NCI-H2227 (cell line): Measurements from ENCODE around the gene ADA.
"Not testable (repeated sequence)": the region's sequence is repeated elsewhere in the genome, so short reads cannot be mapped to it uniquely, and the experiment has no call there.

ENCODE experiments used
- DNase-seq: peaks from one replicate; lab custom pipeline; 2025; ENCODE audit not compliant: unreplicated experiment; lab: John Stamatoyannopoulos, UW

Gene ADA

DNA sequence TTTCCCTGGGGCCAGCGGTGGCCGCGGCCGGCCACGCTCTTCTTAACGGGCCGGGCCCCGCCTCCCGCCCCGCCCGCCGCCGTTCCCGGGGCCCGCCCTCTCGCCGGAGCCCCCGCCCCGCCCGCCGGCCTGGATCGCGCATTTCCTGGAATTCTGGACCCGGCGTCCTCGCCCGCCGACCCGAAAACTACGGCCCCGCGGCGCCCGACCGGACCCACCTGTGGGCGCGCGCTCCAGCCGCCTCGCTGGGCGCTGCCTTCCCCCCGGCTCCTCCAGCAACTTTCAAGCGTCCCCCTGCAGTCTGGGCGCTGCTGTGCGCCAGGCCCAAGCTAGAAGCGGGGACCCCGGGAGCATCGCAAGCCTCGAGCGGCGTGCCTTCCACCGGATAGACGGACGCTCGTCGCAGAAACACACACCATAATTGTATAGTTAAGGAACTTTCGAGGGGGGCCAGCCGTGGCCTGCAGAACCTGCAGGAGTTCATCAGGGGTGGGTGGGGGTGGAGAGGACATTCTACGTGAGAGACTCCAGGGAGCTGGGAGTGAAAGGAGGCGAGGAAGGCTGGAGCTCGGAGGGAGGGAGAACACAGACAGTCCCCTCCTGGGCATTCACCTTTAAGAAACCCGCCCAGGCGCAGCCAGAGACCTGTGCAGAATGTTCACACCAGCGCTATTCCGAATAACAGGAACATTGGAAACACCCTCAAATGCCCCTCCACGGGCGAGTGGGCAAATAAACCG is at the start of gene ADA:
Gene ADA, minus strand, starts transcription at position 16 of the 740 bp plus-strand sequence. CDS start 92 bp downstream, outside the sequence.
- DNase-seq: peak; percentile 74

DNA sequence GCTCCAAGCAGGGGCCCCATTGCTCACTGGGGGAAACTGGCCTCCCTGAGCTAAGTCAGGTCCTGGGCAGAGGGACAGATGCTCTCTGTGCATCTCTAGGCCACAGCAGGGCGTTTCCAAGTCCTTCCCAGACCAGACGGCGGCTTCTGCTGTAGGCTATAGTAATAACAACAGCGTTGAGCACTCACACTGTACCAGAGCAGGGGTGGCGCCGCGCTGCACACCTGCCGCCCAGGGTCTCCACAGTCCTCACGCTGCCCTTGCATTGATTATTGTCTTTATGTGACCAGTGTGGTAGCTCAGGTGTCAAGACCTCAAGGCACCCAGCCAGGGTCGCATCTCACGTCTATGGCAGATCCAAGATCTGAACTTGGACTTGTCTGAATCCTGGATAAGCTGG is 48.8 kb upstream of the ADA start:
- DNase-seq: peak; percentile 37

DNA sequence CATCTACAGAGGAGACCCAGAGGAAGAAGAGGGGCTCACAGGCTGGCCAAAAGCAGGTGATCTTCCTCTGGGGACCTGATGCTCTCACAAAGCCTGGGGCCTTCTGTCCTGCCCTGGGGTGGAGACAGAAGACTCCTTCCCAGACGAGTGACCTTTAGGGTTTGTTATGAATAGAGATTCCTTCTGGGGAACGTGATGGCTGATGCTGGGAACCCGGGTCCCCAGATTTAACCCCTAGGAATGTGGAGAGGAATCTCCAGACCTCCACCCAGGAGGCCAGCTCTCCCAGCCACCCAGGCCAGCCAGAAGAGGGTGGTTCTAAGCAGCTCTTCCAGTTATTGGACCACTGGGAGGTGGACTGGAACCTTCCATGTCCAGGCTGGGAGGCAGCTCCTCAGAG is 46.9 kb upstream of the ADA start:
- DNase-seq: no peak

DNA sequence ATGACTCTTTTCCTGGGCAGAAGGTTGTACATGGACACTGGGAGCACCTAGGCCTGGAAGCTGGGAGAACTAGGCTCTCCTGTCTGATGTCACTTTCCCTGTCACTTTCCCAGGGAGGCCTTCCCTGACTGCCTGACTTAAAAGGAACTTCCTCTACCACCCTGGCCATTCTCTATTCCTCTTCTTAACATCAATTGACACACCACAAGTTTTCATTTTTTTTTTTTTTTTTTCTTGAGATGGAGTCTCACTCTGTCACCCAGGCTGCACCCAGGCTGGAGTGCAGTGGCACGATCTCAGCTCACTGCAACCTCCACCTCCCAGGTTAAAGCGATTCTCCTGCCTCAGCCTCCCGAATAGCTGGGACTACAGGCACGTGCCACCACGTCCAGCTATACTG is 45.5 kb upstream of the ADA start:
- DNase-seq: not testable (repeated sequence)

DNA sequence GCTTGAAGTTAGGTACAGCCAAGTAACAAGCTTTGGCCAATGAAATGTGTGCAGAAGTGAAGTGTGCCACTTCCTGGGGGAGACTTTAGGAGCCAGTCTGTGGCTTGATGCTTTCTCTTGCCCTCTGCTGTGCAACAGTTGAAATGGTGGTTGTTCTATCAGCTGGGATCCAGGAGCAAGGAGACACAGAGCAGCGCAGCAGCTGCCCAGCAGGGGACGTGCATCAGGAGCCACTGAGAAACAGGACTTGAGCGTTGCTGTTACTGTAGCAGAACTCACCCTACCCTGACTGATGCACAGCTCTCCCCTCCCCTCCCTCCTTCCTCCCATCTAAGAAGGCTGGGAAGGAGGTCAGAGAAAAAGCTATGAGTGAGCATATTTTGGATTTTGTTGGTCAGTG is 44.8 kb upstream of the ADA start:
- no peak for DNase-seq

DNA sequence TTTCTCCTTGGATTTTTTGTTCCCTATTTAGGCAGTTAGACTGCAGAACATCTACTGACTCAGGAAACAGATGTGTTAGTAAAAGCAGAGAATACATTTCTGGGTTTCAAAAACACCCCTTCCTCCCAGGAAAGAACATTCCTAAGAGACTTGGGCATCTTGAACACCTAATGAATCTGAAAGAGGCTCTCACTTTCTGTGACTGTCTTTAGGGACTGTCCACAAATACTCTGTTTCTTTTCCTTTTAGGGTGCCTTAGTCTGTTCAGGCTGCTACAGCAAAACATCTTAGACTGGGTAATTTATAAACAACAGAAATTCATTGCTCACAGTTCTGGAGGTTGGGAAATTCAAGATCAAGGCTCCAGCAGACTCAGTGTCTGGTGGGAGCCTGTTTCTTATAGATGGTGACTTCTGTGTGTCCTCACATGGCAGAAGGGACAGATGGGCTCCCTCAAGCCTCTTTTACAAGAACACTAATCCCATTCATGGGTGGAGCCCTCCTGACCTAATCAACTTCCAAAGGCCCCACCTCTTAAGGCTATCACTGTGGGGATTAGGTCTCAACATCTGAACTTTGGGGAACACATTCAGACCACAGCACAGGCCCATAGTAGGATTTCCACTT is 44.3 kb upstream of the ADA start:
- no peak for DNase-seq

DNA sequence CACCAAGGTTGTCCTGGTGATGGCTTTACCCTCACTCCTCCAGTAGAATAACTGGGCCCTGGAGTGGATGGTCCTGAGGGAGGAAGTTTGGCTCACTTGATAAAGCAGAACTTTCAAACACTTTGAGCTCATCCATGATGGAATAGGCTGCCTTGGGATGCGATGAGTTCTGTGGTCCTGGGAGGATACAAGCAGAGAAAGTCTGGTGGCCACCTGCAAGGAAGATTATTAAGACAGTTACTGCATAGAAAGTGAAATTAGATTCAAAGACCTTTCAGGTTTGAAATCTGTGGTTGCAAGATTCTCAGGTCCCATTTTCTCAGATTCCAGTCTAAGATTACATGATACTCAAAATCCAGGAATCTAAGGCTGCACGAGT is 43.8 kb upstream of the ADA start:
- no peak for DNase-seq

DNA sequence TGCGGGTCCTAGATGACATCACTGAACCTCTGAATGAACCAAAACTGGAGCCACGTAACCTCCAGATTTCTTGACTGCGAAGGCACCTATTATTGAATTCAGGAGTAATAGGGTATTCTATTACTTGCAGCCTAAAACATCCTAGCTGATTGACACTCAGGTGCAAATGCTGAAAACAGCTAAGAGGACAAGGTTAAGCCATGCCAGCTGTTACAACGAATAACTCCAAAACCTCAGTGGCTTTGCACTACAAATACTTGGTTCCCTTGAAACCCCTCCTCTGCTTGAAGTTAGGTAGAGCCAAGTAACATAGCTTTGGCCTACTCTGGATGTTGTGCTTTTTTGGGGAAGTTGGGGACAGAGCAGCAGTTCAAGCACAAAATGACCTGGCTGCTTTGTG is 42.7 kb upstream of the ADA start:
- DNase-seq: no peak

DNA sequence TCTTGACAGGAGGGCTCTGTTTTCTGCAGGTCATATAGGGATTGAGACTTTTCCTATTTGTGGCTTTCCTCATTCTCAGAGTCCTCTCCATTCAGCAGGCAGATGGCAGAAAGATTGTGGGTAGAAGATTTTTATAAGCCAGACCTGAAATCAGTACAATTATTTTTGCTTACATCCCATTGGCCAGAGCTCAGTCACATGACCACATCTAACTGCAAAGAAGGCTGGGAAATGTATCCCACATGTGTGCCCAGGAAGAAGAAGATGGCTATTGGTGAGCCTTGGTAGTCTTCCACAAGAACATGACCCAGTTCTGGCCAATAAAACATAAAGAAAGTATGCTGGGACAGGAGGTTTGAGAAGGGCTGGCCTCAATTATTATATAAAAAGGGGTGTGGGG is 42.1 kb upstream of the ADA start:
- DNase-seq: no peak

DNA sequence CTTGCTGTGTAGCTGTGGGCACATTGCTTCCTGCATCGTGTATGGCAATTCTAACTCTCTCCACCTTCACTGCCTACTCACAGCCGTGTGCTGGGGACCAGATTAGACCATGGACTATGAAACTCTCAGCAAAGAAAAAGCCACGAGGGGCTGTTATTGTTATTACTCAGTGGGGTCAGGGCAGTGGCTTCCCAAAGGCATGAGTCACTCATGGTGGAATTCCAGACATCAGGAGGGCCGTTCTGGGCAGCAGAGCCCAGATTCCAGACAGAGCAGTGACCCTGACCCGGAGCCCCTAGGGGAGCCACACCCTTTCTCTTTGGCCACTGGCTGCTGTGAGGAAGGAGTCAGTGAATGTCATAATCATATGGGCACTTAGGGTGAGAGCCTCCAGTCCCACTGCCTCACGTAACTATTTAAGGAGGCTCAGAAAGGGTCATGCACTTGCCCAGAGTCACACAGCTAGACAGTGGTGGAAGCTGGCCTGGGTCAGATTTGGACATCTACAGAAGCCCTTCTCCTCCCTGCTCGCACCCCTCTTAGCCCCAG is 41.5 kb upstream of the ADA start:
- no peak for DNase-seq

DNA sequence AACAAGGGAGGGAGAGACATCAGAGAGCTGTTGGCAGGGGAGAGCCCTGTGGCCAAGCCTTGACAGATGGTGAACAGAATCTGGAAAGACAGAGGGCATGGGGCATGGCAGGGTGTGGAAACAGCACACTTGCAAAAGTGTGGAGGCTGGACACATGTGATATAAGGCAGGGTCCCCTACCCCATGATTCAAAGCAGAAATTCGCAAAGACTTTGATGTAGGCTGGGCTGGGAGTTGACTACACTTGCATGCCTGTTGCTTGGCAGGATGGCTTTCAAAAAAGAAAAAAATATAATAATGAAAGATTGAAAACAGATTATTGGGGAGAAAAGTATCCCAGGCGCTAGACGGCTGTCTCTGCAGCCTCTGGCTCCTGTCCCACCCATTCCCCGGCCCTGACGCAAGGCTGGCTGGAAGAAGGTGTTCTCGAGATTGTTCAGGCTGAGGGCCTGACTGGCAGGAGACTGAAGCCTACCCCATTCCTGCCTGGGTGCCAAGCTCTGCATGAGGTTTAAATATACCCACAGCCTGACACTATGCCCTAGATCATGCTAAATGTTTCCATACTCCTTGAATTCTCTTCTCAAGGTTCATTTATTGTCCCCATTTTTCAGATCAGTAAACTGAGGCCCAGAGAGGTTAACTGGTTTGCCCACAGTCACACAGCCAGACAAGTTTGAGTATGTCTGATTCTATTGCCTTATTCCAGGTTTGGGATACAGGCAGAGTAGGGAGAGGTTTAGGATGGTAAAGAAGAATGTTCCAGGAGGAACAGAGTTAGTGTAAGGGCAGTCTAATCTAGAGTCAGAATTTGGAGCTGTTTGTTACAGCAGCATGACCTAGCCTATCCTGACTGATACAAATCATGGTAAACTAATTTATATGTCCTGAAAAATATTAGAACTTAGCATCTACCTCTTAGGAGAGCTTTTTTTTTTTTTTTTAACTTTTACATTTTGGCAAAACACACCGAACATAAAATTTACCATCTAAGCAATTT is 40.2 kb upstream of the ADA start:
- no peak for DNase-seq

DNA sequence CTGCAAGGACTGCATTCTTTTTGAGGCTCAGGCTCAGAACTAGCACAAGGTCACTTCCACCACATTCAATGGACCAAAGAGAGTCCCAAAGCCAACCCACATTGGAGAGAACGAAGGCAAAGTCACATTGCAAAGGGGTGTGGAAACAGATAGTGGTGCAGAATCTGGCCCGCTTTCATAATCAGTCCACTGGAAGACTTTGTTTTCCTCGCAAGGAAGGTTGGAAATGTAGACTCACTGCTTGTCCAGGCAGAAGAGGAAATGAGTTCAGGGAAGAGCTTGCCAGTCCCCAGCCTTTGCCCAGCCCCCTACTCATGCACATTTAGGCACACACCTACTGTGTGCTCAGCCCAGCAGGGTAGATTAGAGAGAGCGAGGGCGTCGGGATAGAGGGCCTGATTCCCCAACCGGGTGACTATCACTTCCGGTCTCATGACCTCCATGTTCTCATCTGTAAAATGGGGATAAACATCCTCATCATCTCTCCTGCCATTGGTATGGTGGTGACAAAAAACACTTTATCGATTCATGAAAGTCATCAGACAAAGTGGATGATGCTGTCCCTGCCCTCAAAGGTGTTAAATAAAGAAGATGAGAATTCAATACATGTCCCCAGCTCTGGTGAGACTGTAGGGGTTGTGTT is 39.4 kb upstream of the ADA start:
- no peak for DNase-seq

DNA sequence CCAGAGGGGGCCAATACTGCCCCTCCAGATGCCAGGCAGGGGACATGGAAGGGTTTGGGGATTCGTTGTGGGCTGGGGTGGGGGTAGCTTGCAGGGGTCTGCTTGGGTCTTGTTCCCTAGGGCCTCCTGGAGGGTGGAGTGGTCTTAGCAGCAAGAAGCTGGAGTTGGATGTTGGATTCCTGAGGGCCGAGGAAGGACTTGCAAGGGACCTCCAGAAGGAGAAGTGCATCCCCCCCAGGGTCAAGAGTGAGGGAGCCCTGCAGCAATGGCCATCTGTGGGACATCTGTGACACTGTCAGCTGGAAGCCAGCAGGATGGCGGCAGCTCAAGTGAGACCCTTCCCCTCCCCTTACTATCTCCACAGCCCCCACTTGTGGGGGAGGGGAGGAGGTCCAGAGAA is 38.3 kb upstream of the ADA start:
- no peak for DNase-seq

DNA sequence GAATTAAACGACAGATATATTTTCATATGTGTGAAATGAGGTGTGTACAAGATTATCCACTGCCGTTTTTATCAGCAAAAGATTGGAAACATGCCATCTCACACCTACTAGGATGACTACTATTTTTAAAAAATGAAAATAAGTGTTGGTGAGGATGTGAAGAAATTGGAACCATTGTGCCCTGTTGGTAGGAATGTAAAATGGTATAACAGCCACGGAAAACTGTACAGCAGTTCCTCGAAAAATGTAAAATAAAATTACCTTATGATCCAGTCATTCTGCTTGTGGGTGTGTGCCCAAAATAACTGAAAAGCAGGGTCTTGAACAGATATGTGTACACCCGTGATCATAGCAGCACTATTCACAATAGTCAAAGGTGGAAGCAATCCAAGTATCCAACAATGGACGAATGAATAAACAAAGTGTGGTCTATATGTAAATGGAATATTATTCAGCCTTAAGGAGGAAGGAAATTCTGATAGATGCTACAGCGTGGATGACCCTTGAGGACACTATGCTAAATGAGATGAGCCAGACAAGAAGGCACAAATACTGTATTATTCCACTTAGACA is 36.6 kb upstream of the ADA start:
- no peak for DNase-seq

DNA sequence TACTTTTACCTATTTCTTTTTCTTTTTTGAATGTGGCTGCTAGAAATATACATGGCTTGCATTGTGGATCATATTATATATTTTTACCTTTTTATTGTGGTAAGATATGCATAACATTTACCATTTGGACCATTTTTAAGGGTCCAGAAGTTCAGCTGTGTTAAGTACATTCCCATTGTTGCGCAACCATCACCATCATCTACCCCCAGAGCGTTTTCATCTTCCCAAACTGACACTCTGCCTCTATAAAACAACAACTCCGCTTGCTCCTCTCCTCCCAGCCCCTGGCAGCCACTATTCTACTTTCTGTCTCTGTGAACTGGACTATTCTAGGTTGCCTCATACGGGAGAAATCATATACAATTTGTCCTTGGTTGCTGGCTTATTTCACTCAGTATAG is 35.4 kb upstream of the ADA start:
- DNase-seq: no peak

DNA sequence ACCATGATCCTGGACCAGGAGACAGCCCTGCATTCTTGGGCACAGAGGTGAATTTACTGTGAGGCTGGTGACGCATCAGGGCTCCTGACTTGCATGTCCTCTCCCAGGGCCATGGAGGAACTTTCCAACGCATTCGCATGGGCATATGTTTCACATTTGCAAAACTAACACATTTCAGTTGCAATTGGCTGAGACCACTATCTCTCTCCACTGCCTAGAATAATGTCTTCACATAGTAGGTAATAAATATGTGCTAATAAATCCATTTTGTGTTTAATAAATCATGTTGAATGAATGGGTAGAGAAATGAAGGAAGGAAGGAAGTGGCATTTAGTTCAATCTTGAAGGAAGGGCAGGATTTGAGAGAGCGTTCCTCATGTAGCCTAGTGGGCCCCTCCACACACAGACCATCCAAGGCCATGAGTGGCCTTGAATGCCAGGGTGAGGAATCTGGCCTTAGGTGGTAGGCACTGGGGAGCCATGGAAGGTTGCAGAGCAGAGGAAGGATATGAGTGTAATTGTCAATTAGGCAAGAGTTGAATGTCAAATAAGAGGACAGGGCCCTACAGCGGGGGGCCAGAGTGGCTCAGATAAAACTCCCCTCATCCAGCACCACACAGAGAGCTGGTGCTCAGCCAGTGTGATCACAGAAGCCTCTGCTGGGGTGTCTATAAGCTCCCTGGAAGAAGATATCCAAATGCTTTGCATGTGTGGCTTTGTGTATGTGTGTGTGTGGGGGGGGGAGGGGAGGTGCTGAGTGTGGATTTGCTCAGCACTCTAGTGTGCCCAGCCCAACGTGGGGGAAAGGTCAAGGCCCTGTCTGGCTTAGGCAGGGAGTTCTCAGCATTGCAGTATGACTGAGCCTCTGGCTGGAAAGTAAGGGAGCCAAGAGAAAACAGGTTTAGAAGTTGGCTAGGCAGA is 32.8 kb upstream of the ADA start:
- no peak for DNase-seq

DNA sequence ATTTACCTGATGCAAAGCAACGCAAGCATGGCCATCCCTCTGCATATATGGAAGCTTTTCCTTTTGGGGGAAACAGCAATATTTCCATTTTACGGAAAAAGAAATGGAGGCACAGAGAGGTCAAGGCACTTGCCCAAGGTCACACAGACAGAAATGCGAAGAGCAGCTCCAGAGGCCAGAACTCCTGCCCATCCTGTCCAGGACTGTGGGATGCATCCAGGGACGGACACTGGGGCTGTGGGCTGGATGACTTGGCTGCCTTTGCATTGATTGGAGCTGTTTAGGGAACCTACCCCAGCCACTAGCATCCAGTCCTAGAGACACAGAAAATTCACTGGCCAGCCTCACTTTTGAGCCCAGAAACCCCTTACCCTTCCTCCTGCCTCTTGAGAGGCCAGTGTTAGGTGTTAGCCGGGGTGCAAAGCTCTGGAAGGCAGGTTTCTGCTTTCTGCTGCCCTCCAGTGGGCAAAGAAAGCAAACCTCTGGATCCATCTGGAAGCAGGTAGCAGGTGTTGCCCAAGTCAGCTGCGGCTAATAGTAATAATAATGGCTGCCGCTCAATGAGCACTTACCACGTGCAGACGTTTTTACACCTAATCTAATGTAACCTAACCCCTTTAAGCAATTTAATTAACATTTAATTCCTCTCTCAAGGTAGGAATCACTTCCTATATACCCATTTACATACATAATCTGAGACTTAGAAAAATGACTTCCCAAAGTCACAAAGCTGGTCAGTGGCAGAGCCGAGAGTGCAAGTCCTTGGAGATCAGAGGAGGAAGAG is 32.0 kb upstream of the ADA start:
- peak; percentile 23 for DNase-seq

DNA sequence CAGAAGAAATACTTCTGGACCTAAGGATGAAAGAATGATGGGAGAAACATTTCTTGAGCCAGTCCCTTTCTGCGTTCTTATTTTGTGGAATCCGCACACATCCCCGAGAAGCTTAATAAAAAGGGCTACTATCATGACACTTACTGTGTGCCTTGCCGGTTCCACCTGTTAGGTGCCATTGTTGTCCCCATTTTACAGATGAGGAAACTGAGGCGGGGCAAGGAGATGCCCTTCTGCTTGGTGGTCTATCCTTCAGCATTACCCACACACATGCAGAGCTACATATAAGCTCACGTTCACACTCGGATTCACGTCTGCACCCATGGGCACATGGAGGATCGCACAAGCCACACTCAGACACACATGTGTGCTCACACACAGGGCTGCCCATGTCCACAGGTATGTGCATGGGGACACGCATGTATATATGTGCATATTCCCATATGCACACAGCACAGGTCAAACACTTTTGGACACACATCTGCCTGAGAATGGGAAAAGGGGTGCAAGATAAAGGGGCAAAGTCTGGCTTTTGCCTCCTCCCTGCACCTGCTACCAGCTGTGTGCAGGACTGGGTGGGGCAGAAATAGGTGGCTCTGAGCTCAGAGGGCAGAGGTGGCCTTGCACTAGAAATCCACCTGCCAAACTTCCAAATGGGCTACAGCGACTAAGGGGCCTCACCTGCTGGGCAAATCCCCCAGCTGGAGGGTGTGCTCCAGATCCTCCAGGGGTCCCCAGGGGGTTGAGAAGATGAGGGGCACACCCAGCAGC is 30.5 kb upstream of the ADA start:
- no peak for DNase-seq
